Stimulated activated CD4-positive, alpha-beta T cell treated with anti-CD3 and anti-CD28 coated beads, Interleukin-1b, Interleukin-23, amount 100 ng/mL, for 4 hours (primary cell): ENCODE measurements around the gene SEMA6D.
"Not testable (repeated sequence)": the region's sequence is repeated elsewhere in the genome, so short reads cannot be mapped to it uniquely, and the experiment has no call there.

Source experiments
- DNase-seq, 2 donors: peaks; one replicate each; pipeline ENCODE4 v3.0.0-alpha.2; 2020; ENCODE audit warnings: low read depth in 2 of 2

The SEMA6D gene

GRCh38 chr15:47716516-47716915 lies 789 bp upstream of the SEMA6D start:
- DNase-seq = no peak

- no peak for DNase-seq
These were observed 1.5 kb downstream of the SEMA6D start for GRCh38 chr15:47718497-47719437.

GRCh38 chr15:47719730-47720129 lies 2.4 kb downstream of the SEMA6D start:
- no peak for DNase-seq

- no peak for DNase-seq
These were observed 3.2 kb downstream of the SEMA6D start for GRCh38 chr15:47720555-47720954.

GRCh38 chr15:47721676-47722075 lies 4.4 kb downstream of the SEMA6D start:
- DNase-seq = no peak

GRCh38 chr15:47724346-47724745 lies 7.0 kb downstream of the SEMA6D start:
- DNase-seq = no peak

GRCh38 chr15:47725051-47725450 lies 7.7 kb downstream of the SEMA6D start:
- no peak for DNase-seq

GRCh38 chr15:47725906-47726305 lies 8.6 kb downstream of the SEMA6D start:
- DNase-seq = no peak

GRCh38 chr15:47726399-47726823 lies 9.1 kb downstream of the SEMA6D start:
- no peak for DNase-seq

- DNase-seq = no peak
These were observed 9.8 kb downstream of the SEMA6D start for GRCh38 chr15:47727137-47727536.

- DNase-seq = no peak
These were observed 10.4 kb downstream of the SEMA6D start for GRCh38 chr15:47727676-47728075.

GRCh38 chr15:47728426-47728825 lies 11.1 kb downstream of the SEMA6D start:
- no peak for DNase-seq

- DNase-seq = no peak
These were observed 11.6 kb downstream of the SEMA6D start for GRCh38 chr15:47728886-47729285.

GRCh38 chr15:47731230-47731629 lies 13.9 kb downstream of the SEMA6D start:
- DNase-seq = no peak

GRCh38 chr15:47732248-47732647 lies 14.9 kb downstream of the SEMA6D start:
- DNase-seq = no peak

- DNase-seq = no peak
These were observed 15.8 kb downstream of the SEMA6D start for GRCh38 chr15:47733085-47733484.

- DNase-seq = no peak
These were observed 19.0 kb downstream of the SEMA6D start for GRCh38 chr15:47736143-47736786.

GRCh38 chr15:47737477-47737876 lies 20.2 kb downstream of the SEMA6D start:
- no peak for DNase-seq

- DNase-seq = not testable (repeated sequence)
These were observed 21.0 kb downstream of the SEMA6D start for GRCh38 chr15:47738144-47738825.

- DNase-seq = no peak
These were observed 23.8 kb downstream of the SEMA6D start for GRCh38 chr15:47741082-47741481.

- DNase-seq = no peak
These were observed 24.6 kb downstream of the SEMA6D start for GRCh38 chr15:47741907-47742306.

GRCh38 chr15:47742334-47742733 lies 25.0 kb downstream of the SEMA6D start:
- no peak for DNase-seq
